ENCODE results near the gene MTHFSD.
A peak's percentile ranks its signal among the peaks of the same experiment; 100 is the strongest.

Gene MTHFSD

DNA sequence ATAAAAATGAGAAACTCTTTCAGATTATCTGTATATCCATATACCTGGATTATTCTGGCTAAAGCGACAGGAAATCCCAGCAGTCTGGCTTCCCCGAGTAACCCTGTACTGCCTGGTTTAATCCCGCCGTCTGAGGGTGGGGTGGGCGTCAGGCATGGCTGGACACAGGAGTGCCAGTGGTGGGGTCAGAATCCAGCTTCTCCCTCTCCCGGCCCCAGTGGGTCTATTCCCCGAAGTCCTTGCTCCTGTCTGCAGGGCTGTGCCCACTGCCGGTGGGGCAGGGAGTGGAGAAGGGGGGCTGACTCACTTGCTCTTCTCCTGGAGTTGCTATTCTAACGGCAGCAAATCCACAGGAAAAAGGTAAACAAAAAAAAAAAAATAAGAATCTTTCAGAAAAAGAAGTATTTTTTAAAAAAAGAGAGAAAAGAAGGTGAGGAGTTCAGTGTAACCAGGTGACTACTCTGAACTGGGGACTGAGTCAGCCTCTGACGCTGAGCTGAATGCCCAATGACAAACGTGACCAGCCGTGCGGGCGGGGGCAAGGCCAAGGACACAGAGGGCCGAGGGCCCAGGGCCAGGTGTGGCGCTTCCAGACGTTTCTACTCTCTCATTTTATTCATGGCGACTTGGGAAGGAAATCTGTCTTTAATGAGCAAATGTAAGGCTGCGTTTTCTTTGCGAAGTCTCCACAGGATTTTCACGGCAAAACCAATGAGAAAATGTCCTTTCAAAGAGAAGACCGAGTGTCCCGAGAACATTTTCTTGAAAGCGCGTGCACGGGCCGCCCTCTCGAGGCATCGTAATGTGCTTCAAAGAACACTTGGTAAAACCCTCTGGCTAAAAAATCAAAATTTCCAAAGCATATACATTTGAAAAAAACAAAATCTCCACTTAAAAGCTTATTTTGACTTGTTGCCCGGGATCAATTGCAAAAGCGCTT is 24.5 kb downstream of the MTHFSD start:
- no peak for DNase-seq (ENCODE audit: low read depth)

DNA sequence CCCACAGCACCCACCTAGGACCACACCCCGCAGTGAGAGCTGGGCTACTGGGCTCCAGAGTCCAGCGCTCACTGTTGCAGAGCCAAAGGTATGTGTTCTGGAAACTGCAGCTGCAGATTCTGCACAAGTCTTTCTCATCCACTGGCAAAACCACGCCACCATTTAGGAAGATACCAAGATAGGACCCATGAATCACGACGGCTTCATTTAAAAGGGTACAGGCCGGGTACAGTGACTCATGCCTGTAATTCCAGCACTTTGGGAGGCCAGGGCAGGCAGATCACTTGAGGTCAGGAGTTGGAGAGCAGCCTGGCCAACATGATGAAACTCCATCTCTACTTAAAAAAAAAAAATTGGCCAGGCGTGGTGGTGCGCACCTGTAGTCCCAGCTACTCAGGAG is 25.9 kb downstream of the MTHFSD start:
- no peak for DNase-seq (ENCODE audit: low read depth)

DNA sequence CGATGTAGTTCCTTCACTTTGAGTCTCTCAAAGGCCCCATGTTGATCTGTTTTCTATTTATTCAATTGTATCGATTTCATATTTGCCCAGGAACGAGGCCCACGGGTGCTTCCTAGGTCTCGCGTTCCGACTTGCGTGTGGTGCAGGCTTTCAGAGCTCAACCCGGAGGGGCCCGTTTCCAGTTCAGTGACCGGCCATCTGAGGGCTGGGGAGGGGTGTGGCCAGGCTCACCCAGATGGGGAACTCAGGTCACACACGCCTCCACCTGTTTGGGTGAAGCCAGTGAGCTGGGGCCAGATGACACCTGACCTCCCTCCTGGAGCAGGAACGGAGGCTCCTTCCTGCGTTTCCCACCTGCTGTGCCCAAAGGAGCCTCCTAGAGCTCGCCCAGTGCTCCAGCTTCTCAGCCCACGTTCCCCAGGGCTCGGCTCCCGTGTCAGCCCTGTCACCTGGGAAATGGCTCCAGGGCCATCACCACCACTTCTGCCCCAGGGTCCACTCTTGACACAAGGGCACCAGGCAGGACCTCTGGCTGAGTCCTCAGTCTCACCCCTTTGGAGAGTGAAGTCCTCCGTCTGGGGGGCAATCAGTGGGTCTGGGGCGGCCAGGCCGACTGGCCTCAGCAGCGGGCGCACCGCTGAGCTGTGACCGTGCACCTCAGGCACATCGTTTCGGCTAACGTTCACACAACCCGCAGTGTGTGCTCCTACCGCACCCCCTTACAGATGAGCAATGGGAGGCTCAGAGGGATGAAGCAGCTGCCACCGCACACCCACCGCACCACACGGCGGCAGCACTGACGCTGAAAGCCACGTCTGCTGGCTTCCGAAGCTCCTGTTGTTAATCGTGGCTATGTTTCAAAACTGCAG is 26.7 kb downstream of the MTHFSD start:
- DNase-seq (ENCODE audit: low read depth), result no peak

DNA sequence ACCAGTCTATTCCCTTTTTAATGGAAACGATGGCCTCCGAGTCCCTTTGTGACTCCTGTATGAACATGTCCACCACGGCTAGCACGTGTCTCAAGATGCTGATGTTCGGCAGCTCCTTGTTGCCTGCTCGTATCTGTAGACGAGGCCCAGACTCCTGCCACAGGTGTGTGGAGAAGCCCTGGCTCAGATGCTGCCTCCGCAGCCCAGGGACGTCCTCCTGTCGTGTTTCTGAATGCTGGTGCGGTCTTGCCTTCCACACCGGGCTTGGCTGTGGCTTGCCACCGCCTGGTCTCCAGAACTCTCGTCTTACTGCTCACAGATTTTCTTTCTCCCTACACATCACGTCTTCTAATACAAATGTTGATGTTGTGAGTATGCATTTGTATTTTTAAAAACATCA is 27.7 kb downstream of the MTHFSD start:
- DNase-seq (ENCODE audit: low read depth), result no peak

DNA sequence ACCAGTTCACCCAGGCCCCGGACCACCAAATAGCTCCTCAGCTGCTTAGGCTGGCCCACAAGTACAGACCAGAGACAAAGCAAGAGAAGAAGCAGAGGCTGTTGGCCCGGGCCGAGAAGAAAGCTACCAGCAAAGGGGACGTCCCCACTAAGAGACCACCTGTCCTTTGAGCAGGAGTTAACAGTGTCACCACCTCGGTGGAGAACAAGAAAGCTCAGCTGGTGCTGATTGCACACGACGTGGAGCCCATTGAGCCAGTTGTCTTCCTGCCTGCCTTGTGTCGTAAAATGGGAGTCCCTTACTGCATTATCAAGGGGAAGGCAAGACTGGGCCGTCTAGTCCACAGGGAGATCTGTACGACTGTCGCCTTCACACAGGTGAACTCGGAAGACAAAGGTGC is 29.3 kb downstream of the MTHFSD start:
- DNase-seq (ENCODE audit: low read depth), result no peak

DNA sequence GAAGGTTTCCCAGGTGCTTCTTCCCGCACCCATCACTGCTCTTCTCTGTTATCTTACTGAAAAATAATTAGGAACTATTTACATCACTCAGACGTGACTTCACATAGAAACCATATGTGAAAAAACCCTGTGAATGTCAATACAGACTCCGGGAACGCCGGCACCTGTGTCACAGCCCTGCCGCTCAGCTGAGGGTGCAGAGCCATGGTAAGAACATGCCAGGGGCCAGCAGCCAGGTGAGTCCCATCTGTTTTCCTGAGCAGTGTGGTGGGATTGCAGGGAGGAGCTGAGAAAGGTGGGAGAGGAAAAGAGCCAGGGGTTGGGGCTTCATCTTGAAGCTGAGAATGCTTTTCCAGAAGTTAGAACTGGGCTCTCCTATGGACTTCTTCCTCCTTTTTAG is 31.0 kb downstream of the MTHFSD start:
- DNase-seq (ENCODE audit: low read depth), result no peak

DNA sequence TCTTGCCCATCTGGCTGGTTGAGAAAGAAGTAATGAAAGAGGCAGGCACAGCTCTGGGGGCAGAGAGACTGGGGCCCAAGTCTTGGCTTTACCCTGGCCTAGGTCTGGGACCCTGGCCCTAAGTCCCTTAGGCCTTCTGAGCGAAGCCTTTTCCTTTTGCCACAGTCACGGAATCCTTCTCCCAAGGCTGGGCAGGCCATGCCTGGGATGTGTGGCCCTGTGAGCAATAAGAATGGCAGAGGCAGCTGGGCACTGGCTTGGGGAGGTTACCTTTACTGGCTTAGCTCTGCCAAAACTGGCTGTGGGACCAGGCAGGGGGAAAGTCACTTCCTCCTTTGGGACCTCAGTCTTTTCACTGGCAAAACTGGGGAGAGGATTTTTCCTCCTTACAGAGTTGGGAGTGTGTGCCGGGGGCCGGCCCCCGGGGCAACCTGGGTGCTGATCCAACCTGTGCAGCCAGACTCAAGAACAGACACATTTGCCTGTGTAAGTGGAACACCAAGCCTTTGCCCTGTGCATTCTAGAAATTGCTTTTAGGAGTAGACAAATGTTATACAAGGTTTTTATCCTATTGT is 31.8 kb downstream of the MTHFSD start:
- no peak for DNase-seq (ENCODE audit: low read depth)

DNA sequence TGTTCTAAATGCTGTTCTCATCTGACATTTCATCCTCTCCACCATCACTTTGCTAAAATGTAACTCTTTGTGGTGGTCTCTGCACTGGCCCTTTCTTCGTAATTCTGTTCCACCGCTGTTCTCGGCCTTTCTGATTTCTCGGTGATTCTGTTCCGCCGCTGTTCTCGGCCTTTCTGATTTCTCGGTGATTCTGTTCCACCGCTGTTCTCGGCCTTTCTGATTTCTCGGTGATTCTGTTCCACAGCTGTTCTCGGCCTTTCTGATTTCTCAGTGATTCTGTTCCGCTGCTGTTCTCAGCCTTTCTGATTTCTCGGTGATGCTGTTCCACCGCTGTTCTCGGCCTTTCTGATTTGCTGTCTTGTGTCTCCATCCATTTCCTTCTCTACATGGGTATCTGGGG is 32.4 kb downstream of the MTHFSD start:
- DNase-seq (ENCODE audit: low read depth), result no peak

DNA sequence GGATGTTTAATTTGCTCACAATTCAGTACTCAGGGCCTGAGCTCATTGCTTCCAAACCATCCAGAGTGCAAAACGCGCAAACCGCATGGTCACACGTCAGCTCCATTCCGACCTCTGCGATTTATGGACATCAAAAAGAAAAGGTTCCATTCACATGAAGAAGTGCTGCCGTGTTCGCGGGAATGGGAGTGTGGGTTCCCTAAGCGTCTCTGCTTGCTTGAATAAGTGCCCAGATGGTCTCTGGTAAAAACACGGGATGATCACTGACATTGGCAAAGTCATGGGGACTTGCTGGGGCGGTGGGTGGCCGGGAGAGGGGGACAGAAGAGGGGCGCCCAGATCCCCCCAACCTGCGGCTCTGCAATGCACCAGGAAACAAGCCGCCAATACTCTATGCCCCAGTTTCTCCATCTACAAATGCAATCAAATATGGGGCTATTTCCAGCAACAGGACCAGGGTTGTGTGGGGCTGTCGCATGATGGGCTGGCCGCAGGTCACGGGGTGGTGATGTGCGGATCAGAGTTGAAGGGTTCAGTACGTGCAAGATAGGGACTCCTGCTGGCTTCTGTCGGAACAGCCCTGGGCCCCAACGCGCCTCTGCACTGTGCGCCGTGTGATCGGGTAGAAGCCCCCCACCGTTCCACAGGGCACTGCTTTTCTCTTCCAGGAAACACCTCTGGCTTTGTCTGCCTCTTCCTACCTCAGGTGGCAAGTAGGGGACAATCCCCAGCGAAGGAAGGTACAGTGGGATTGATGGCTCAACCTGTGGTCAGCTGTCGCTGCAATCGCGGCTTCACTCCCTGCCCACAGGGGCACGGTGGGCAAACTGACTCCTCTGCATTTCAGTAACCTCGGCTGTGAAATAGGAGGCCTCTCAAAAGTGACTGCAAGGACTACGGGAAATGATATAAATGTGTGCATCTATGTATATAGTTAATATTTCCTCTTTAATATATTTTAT is 33.5 kb downstream of the MTHFSD start:
- DNase-seq (ENCODE audit: low read depth), result no peak

DNA sequence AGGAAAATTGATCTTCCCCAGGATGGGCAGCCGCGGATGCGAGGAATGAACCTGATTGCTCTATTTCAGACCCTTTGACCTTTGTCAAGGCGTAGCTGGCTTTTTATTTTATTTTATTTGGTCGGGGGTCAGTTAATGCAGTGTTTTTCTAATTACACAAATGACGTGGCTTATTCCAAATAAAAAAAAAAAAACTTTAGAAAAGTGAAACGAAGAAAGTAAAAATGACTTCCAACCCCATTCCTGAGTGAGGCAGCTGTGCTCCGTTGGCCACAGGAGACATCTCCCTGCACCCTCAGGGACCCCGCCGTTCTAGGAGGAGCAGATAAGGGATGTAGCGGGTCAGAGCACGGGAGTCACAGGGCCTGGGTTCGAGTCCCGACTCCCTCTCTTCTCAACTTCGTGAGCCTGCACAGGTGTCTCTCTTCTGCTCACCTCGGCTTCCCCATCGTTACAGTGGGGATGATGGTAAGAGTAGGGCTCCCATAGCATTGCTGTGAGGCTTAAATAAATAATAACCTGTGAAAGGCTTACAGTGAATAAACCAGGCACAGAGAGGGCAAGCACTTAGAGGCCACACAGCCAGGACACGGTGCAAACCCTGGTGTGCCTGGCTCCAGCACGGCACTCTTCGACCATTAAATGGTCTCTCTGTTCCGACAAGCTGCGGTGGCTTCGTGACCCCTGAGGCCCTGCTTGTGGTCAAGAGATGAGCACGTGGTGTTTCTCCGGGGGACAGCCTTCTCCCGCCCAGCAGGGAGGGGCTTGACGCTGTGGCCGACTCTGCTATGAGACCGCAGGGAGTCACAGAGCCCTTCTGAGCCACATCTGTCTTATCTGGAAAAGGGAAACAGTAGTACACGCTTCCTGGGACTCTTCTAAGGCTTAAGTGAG is 34.5 kb downstream of the MTHFSD start:
- DNase-seq (ENCODE audit: low read depth), result no peak

DNA sequence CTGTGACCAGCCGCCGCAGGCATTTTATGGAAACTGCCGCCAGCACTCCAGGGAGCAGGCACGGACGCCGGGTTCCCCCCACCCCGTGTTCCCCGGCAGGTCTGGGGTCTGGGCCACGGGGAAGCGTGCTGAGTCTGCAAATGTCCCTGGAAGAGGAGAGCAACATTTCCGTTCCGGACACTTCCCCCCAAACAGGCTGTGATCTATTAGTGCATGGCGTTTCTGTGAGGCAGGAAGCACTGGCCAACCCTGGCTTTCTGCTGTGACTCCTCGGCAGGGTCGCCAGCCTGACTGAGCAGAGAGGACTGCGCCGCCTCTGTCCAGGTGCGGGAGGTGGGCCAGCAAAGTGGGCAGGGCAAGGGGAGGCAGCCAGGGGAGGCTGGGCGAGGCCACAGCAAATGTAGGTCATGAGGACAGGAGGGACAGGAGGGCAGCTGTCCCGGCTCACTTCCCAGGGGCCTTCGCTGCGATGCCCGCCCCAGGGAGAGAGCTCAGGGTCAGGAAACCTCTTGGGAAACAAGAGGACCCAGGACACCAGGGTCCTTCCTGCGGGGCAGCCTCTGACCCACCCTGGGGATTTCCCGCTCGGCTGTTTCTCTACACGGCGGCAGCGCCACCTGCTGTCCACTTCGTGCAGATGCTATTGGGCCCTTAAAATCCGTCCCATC is 35.3 kb downstream of the MTHFSD start:
- DNase-seq (ENCODE audit: low read depth), result peak; percentile 21

DNA sequence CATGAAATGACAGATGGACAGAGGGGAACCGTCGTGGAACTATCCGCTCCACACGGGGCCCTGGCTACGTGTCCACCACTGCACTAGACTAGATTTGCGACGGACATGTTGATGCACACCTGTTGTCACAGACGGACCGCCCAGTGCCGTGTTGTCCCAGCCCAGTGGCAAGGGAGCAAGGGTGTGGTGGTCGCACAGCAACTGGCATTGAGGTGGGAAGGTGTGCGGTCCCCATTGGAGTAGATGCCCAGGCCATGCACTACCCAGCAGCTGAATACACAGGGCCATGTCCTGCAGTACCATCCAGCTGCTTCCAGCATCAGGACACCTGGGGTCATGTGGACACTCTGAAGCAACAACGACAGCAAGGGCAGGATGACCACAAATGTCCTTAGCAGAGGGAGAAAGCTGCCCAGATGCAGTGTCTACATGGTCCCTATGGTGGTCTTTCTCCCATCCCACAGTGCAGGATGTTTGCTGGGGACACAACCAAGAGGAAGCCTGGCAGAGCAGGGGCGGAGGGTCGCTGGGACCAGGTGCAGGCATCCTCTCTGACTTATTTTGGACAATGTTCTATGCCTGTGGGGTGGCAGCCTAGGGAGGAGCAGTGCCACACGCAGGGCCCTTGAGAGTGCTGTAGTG is 35.9 kb downstream of the MTHFSD start:
- no peak for DNase-seq (ENCODE audit: low read depth)

DNA sequence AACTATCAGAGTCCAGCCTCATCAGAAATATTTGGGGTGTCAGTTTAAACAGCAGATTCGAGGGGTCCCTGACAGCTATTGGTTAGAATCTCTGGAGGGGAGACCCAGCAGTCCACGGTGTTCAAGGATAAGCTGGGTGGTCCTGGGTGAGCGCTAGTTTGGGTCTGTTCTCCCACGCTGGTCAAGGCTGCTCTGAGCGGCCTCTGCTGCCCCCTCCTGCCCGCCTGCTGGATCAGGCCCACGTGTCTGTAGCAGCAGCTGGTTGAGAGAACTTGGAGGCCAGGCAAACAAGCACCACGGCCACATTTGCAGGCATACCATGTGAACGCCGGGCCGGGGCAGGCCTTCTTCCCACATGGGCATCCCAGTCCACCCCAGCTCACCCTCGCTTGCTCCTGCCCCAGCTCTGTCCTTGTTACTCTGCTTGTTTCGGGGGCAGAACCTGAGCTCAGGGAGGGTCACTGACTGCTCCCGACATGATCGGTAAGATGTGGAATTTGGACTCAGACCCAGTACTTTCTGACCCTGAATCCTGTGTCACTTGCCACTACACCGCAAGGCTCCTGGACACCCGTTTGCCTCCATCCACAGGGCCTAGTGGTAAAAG is 37.3 kb downstream of the MTHFSD start:
- DNase-seq (ENCODE audit: low read depth), result no peak

DNA sequence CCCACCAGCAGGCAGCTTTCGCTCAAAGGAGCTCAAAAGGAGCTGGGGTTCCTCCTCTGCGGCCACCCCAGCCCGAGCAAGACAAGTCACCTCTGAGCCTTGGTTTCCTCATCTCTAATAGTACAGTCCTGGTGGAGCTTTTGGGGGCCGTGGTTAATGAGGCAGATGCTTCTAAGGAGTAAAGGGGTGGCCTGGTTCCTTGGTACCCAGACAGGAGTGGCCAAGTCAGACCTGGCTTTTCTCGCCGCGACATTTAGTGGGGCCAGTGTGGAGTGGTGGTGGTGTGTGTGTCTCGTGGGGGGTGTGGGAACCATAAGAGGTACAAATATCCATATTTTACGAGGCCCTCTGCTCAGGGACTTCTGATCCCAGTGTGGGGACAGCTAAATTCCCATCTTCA is 38.0 kb downstream of the MTHFSD start:
- no peak for DNase-seq (ENCODE audit: low read depth)

DNA sequence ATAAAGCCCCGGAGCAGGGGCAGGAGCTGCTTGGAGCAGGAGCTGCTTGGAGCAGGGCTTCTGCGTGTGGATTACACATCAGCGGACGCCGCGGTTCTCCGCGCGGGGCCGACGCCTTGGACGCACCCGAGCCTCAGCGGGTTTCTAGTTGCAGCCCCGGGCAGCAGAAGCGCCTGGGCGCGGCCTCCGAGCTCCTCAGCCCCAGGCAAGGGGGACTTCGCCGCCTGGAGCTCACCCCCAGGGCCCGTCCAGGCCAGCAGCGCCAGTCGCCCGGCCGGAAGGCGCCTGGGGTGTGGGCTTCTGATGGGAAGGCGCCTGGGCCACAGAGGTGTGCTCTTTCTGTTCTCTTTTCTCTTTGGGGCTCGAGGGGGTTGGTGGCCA is 38.4 kb downstream of the MTHFSD start:
- DNase-seq (ENCODE audit: low read depth), result no peak

DNA sequence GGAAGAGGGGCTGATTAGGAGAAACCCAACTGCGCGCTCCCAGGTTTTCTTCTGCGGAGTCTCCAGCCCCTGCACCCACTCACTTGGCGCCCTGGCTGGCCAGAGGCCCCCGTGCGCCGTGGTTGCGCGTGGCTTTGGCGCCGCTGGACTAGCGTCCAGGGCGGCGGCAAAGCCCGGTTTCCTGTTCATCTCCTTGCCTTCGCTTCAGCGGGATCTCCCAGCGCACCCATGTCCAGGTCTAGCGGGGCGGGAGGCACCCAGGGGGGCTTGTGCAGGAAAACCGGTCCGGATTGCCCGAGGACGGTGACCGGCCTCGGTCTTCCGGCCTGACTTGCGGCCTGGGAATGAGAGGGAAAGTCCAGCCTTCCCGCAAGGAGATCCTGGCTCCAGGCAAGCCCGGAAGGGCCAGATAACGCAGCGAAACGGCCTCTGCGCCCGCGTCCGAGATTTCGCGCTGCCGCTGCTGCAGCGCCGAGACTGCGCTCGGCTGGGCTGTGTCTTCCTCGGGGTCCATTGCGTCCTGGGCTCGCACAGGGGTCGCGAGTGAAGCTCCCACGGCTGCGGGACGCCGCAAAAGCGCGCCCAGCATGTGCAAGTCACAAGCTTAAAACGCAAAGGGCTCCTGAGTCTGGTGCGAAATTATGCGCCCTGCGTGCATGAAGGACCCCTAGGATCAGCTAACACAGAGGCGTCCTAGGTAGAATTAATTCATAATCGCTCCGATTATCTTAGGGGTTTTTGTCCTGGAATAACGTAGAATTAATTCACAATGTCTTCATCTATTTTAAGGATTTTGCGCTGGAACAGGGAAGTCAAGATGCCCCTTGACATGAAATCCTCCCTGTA is 39.0 kb downstream of the MTHFSD start:
- no peak for DNase-seq (ENCODE audit: low read depth)

DNA sequence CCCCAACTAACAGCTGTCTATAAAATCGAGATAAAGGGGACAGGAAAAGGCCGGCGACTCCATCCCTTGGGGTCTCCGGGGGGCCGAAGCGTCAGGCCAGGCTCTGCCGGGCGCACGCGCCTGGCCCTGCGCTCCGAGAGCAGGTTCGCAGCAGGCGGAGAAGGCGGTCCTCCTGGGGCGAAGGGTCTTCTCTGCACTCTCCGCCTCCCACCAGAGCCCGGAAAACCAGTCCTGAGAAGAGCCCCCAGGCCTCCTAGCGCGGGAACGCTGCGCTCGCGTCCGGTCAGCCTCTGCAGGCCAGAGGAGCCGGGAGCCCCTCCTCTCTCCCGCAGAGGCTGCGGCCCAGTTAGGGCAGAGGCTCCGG is 39.6 kb downstream of the MTHFSD start:
- no peak for DNase-seq (ENCODE audit: low read depth)

Measured in stimulated activated CD8-positive, alpha-beta memory T cell treated with anti-CD3 and anti-CD28 coated beads, Interleukin-15, amount 100 ng/mL, for 24 hours (primary cell).